GM12878 (cell line): ENCODE results near the gene GAL3ST2. TPM values are rescaled to one million over a fixed set of nuclear protein-coding genes. Genes with fewer than 3 reads are reported as not detected.

Source experiments
- ATAC-seq: fragments of 200-7000 bp; cut with Tn5 transposase; 3 replicates; pipeline ENCODE4 v1.9.1; 2020; ENCODE audit warnings: mild to moderate bottlenecking, moderate library complexity
- BruUV-seq: library from RNA; stranded (reverse); fragments of 400-500 nt; replicated peaks from 2 replicates; lab custom pipeline; 2021; lab: Mats Ljungman, UMichigan
- CTCF ChIA-PET: fragments of 300-600 bp; sonication (Branson Sonifier 250); formaldehyde crosslinking; extraction: SDS; loops from one replicate; lab custom pipeline; 2021; ENCODE audit warnings: inconsistent platforms; lab: Yijun Ruan, JAX
- POLR2A ChIA-PET: fragments of 350-600 bp; formaldehyde crosslinking; extraction: SDS; loops from one replicate; lab custom pipeline; 2021; ENCODE audit warnings: inconsistent platforms; lab: Charles Lee
- RAD21 ChIA-PET: fragments of 300-600 bp; sonication (Branson Sonifier 250); formaldehyde crosslinking; loops from one replicate; lab custom pipeline; 2023; ENCODE audit warnings: antibody characterized with exemption; ENCODE audit not compliant: unreplicated experiment; lab: Charles Lee
- SMC1A ChIA-PET: fragments of 300-600 bp; sonication (Branson Sonifier 250); formaldehyde crosslinking; loops from one replicate; lab custom pipeline; 2023; ENCODE audit not compliant: unreplicated experiment, uncharacterized antibody; lab: Charles Lee
- DNase-seq: peaks from one replicate; pipeline ENCODE4 v3.0.0-alpha.2; 2011; ENCODE audit warnings: low read depth, low spot score
- FAIRE-seq: peaks from 3 replicates; lab custom pipeline; 2011; peaks lifted over from hg19 to GRCh38; lab: Jason Lieb, UNC
- H2AFZ ChIP-seq: 2 replicates; pipeline ENCODE4 v1.6.0; 2011; ENCODE audit warnings: low read depth, low read length, control low read depth; ENCODE audit not compliant: control insufficient read depth
- H3K27ac ChIP-seq: 2 replicates; pipeline ENCODE4 v1.5.1; 2011; ENCODE audit warnings: control low read depth; ENCODE audit not compliant: control insufficient read depth, insufficient read depth
- H3K27me3 ChIP-seq, 2 experiments: replicated peaks in 1 of 2; 2 replicates each; pipeline versions ENCODE4 v1.6.0 to v1.6.1; 2011; ENCODE audit warnings: low read length in 1 of 2; ENCODE audit not compliant: control insufficient read depth in 2 of 2, insufficient read depth in 2 of 2
- H3K36me3 ChIP-seq, 2 experiments: 2 replicates each; pipeline ENCODE4 v1.5.1; 2011; ENCODE audit warnings: low read length in 1 of 2; ENCODE audit not compliant: control insufficient read depth in 2 of 2, insufficient read depth in 2 of 2
- H3K4me1 ChIP-seq: 2 replicates; pipeline ENCODE4 v1.6.1; 2011; ENCODE audit warnings: mild to moderate bottlenecking, low read length, moderate library complexity, mixed read lengths; ENCODE audit not compliant: control insufficient read depth, insufficient read depth
- H3K4me2 ChIP-seq: 2 replicates; pipeline ENCODE4 v1.6.0; 2011; ENCODE audit warnings: control low read depth; ENCODE audit not compliant: control insufficient read depth, insufficient read depth
- H3K4me3 ChIP-seq: fragments of 200-600 bp; sonication (generic); 2 replicates; pipeline ENCODE4 v1.5.1; 2016
- H3K79me2 ChIP-seq: 2 replicates; pipeline ENCODE4 v1.6.0; 2011; ENCODE audit warnings: low read length; ENCODE audit not compliant: control insufficient read depth, insufficient read depth
- H3K9ac ChIP-seq: 2 replicates; pipeline ENCODE4 v1.8.0; 2011; ENCODE audit warnings: low read length, control low read depth, mixed read lengths; ENCODE audit not compliant: control insufficient read depth, insufficient read depth
- H3K9me3 ChIP-seq: replicated peaks from 3 replicates; pipeline ENCODE4 v1.5.1; 2011; ENCODE audit warnings: mild to moderate bottlenecking, low read length; ENCODE audit not compliant: control insufficient read depth, insufficient read depth
- H4K20me1 ChIP-seq: 2 replicates; pipeline ENCODE4 v1.6.0; 2011; ENCODE audit not compliant: control insufficient read depth, insufficient read depth
- BHLHE40 ChIP-seq, 2 experiments: fragments of 450-650 bp in 1 of 2; IDR thresholded peaks; 2 replicates each; pipeline ENCODE4 v1.6.1; 2011 to 2017; ENCODE audit warnings: low read depth in 2 of 2, borderline replicate concordance in 1 of 2, improper control_type of control experiment in 1 of 2, low read length in 1 of 2, mild to moderate bottlenecking in 1 of 2
- CTCF ChIP-seq, 3 experiments: IDR thresholded peaks in 2 of 3; conservative IDR thresholded peaks in 1 of 3; 2 replicates each; pipeline ENCODE4 v1.5.1; 2011; ENCODE audit warnings: low read depth in 3 of 3, low read length in 3 of 3, mild to moderate bottlenecking in 3 of 3, control low read depth in 2 of 3, moderate library complexity in 2 of 3, inconsistent platforms in 1 of 3, mixed read lengths in 1 of 3; ENCODE audit not compliant: control insufficient read depth in 2 of 3, insufficient read depth in 1 of 3; ENCODE audit errors: extremely low read depth in 1 of 3
- MXI1 ChIP-seq: fragments of 150-350 bp; IDR thresholded peaks from 2 replicates; pipeline ENCODE4 v1.6.1; 2011; ENCODE audit warnings: low read depth, mild to moderate bottlenecking, inconsistent platforms, low read length, improper control_type of control experiment
- PAX8 ChIP-seq: fragments of 450-650 bp; IDR thresholded peaks from 2 replicates; pipeline ENCODE4 v1.6.1; 2017; ENCODE audit warnings: mild to moderate bottlenecking, moderate library complexity
- SREBF1 ChIP-seq: IDR thresholded peaks from 2 replicates; pipeline ENCODE4 v1.6.1; 2012; ENCODE audit warnings: mild to moderate bottlenecking, low read length
- STAT1 ChIP-seq: fragments of 450-650 bp; conservative IDR thresholded peaks from 2 replicates; pipeline ENCODE4 v1.6.1; 2014; ENCODE audit warnings: antibody characterized with exemption, mild to moderate bottlenecking
- USF1 ChIP-seq: IDR thresholded peaks from 2 replicates; pipeline ENCODE4 v1.6.1; 2011; ENCODE audit warnings: borderline replicate concordance, low read depth, mild to moderate bottlenecking, moderate library complexity, mixed read lengths, low read length; ENCODE audit not compliant: insufficient read depth; ENCODE audit errors: extremely low read length
- ZNF24 ChIP-seq: fragments of 450-650 bp; IDR thresholded peaks from 2 replicates; pipeline ENCODE4 v1.6.1; 2017; ENCODE audit warnings: antibody characterized with exemption, mild to moderate bottlenecking
- ZNF384 ChIP-seq: IDR thresholded peaks from 2 replicates; pipeline ENCODE4 v1.6.1; 2012; ENCODE audit warnings: low read depth, mild to moderate bottlenecking, low read length, improper control_type of control experiment, borderline replicate concordance
- WGBS: methylation state at CpG from one replicate; pipeline ENCODE4 v1.1.6; 2016; ENCODE audit warnings: low lambda C conversion rate; ENCODE audit not compliant: insufficient replicate concordance, insufficient coverage; ENCODE audit errors: missing lambda C conversion rate; 5-methylcytosine and 5-hydroxymethylcytosine counted together
- in situ Hi-C: fragments of 300-500 bp; cut with MboI; formaldehyde crosslinking; loops from 9 replicates; pipeline ENCODE4 v1.14.3; 2018; ENCODE audit warnings: mixed read lengths
- intact Hi-C: fragments of 100-400 bp; cut with micrococcal nuclease; formaldehyde crosslinking; loops from one replicate; pipeline ENCODE4 v1.14.2; 2022; ENCODE audit not compliant: unreplicated experiment
- polyA plus RNA-seq, 11 experiments: library from polyadenylated mRNA; depleted of rRNA in 4 of 11; unstranded in 6 of 11; stranded (reverse) in 5 of 11; fragments of >200 nt; fragmentation: Nextera tagmentation in 4 of 11; fragmentation: Illumina TruSeq in 1 of 11; extraction: Ambion mirVana in 4 of 11; extraction: Trizol in 1 of 11; gene quantifications; 1 replicate in 1 of 11; 2 replicates in 10 of 11; pipeline versions ENCODE4 v1.2.1 to v1.2.3, GENCODE V29; 2011 to 2016; ENCODE audit warnings: inconsistent platforms in 2 of 11, missing spikeins in 2 of 11, low read depth in 1 of 11
- total RNA-seq, 4 experiments: library from RNA; depleted of rRNA in 3 of 4; stranded (reverse); fragments of >200 nt in 3 of 4; fragmentation: Illumina TruSeq in 1 of 4; extraction: Trizol in 1 of 4; gene quantifications; 2 replicates each; pipeline versions ENCODE4 v1.2.1 to v1.2.3, GENCODE V29; 2013 to 2021

GAL3ST2 gene
- total and polyA plus RNA-seq, 10 of the 15 experiments (the other 5 are each of a cell fraction or from before 2014, with no cell fraction given): 0.09 to 0.36 (median 0.11) TPM; not detected in 7

DNA sequence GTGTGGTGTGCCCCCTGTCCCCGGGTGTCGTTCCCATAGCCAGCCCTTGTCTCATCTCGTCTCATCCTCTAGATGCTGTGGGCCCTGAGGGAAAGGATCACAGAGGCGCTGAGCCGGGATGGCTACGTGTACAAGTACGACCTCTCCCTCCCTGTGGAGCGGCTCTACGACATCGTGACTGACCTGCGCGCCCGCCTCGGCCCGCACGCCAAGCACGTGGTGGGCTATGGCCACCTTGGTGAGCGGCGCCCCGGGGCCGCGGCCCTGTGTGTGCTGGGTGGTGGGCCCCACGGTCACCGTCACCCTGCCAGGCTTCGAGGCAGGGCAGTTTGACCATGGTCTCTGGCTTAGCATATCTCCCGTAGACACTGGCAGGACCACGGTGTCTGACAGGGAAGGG lies 20.8 kb upstream of the GAL3ST2 start:
- ATAC-seq (no peak), FAIRE-seq (no peak), DNase-seq (no peak)
- ChIA-PET POLR2A (no interaction called here), RAD21 (no interaction called here), CTCF (no interaction called here), SMC1A (no interaction called here)
- Histone ChIP-seq H3K9me3 (no peaks in the 10 kb centered on the region), H4K20me1 (no peaks in the 10 kb centered on the region), H3K4me2 (no peak overlapping the region), H3K9ac (no peak overlapping the region), H3K79me2 (no peaks in the 10 kb centered on the region), H3K27ac (no peak overlapping the region), H3K4me1 (no peaks in the 10 kb centered on the region), H2AFZ (no peak overlapping the region), H3K4me3 (no peak overlapping the region), H3K36me3 (peaks cover 7 to 17% of the 10 kb centered on the region in 2 experiments), H3K27me3 (no peaks in the 10 kb centered on the region)
- in situ Hi-C loops: no loop called here
- no TSS peak for BruUV-seq
- intact Hi-C loops: no loop called here
- TF ChIP-seq SREBF1 (no peak), ZNF384 (no peak), ZNF24 (no peak), BHLHE40 (IDR thresholded peaks at IDR 0.05; ENCODE audit: borderline replicate concordance in 1 of 2, low read depth in 2 of 2, low read length in 1 of 2) (no peak), PAX8 (no peak), MXI1 (no peak), USF1 (no peak), STAT1 (no peak), CTCF (IDR thresholded peaks at IDR 0.05 in 2 of 3, conservative IDR thresholded peaks at IDR 0.05 in 1 of 3; ENCODE audit: control insufficient read depth in 2 of 3, extremely low read depth in 1 of 3, insufficient read depth in 1 of 3, low read depth in 3 of 3, low read length in 3 of 3) (no peak)
- 96% methylated on average over 19 of the region's 27 CpGs for WGBS
